ENCODE measurements around the gene SMYD4.

DNA sequence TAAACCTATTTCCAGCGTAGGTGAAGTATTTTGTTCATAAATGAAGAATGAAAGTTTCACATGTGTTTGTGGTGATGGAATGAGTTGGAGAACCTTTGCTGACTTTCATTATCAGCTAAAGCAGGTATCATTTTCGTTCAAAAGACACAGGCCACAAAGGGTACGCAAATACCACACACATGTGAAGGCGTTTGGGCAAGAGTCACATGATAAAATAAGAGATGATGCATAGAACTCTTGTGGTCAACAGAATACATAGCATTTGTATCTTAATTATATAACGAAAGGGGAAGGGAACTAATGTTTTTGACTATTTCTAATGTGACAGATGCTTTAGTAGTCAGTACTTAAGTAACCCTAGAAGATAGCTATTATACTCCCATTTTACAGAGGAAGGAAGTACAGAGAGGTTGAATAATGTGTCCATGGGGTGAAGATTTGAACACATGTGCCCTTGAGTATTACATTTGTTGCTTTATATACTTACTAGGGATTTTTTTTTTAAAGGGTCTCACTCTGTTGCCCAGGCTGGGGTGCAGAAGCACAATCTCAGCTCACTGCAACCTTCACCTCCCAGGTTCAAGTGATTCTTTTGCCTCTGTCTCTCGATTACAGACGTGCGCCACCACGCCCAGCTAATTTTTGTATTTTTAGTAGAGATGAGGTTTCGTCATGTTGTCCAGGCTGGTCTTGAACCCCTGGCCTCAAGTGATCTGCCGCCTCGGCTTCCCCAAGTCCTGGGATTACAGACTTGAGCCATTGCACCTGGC lies 4.9 kb upstream of the SMYD4 start:
- TF ChIP-seq, protein P1, sequence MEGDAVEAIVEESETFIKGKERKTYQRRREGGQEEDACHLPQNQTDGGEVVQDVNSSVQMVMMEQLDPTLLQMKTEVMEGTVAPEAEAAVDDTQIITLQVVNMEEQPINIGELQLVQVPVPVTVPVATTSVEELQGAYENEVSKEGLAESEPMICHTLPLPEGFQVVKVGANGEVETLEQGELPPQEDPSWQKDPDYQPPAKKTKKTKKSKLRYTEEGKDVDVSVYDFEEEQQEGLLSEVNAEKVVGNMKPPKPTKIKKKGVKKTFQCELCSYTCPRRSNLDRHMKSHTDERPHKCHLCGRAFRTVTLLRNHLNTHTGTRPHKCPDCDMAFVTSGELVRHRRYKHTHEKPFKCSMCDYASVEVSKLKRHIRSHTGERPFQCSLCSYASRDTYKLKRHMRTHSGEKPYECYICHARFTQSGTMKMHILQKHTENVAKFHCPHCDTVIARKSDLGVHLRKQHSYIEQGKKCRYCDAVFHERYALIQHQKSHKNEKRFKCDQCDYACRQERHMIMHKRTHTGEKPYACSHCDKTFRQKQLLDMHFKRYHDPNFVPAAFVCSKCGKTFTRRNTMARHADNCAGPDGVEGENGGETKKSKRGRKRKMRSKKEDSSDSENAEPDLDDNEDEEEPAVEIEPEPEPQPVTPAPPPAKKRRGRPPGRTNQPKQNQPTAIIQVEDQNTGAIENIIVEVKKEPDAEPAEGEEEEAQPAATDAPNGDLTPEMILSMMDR (conservative IDR thresholded peaks at IDR 0.05 in 1 of 2, IDR thresholded peaks at IDR 0.05 in 1 of 2; ENCODE audit: low read depth in 1 of 2, low read length in 2 of 2) = no peak
- no peak for TF ChIP-seq EZH2 (IDR thresholded peaks at IDR 0.05; ENCODE audit: low read length, missing control alignments)

Measured in fibroblast of lung (primary cell).